Head of caudate nucleus (tissue), 42 donors: ENCODE measurements around the gene CRELD2.
A peak's percentile ranks its signal among the peaks of the same experiment; 100 is the strongest.

ENCODE experiments used
- DNase-seq, 42 donors: peaks; one replicate each; pipeline versions ENCODE4 v3.0.0 to v3.0.0-alpha.2; 2020 to 2021; ENCODE audit warnings: mixed read lengths in 7 of 42
- intact Hi-C: fragments of 100-400 bp; cut with DNase I; formaldehyde crosslinking; loops from one replicate; pipeline ENCODE4 v1.15.0; 2022

Gene CRELD2

GRCh38 chr22:49950396-49950994 is 32.1 kb downstream of the CRELD2 start:
- no peak for DNase-seq
- intact Hi-C loops, result no loop called here

- intact Hi-C loops, result no loop called here
- no peak for DNase-seq
Measured at GRCh38 chr22:49951000-49951677, 32.7 kb downstream of the CRELD2 start.

GRCh38 chr22:49951678-49951985 is 33.2 kb downstream of the CRELD2 start:
- intact Hi-C loops, result no loop called here
- DNase-seq, result no peak

GRCh38 chr22:49951986-49952896 is 33.8 kb downstream of the CRELD2 start:
- intact Hi-C loops, result no loop called here
- DNase-seq, result no peak

GRCh38 chr22:49953027-49953679 is 34.7 kb downstream of the CRELD2 start:
- no peak for DNase-seq
- intact Hi-C loops, result no loop called here

GRCh38 chr22:49953680-49954344 is 35.4 kb downstream of the CRELD2 start:
- no peak for DNase-seq
- intact Hi-C loops, result no loop called here

GRCh38 chr22:49954354-49954753 is 35.9 kb downstream of the CRELD2 start:
- peak in 3 of 42 donors; percentile 29 to 56 (median 56) for DNase-seq
- intact Hi-C loops, result no loop called here

GRCh38 chr22:49954991-49955580 is 36.7 kb downstream of the CRELD2 start:
- no peak for DNase-seq
- intact Hi-C loops, result no loop called here

- DNase-seq, result peak in 1 of 42 donors; percentile 3
- intact Hi-C loops, result no loop called here
Measured at GRCh38 chr22:49955581-49956417, 37.4 kb downstream of the CRELD2 start.

- no peak for DNase-seq
- intact Hi-C loops, result no loop called here
Measured at GRCh38 chr22:49956418-49956770, 38.0 kb downstream of the CRELD2 start.

- peak in 2 of 42 donors; percentile 1 to 20 for DNase-seq
- intact Hi-C loops, result no loop called here
Measured at GRCh38 chr22:49956914-49957825, 38.7 kb downstream of the CRELD2 start.

- intact Hi-C loops, result no loop called here
- DNase-seq, result peak in 2 of 42 donors; percentile 3 to 23
Measured at GRCh38 chr22:49957826-49958365, 39.5 kb downstream of the CRELD2 start.

GRCh38 chr22:49958366-49958921 is 40.0 kb downstream of the CRELD2 start:
- intact Hi-C loops, result no loop called here
- peak in 2 of 42 donors; percentile 3 to 25 for DNase-seq

GRCh38 chr22:49958931-49959781 is 40.7 kb downstream of the CRELD2 start:
- intact Hi-C loops, result no loop called here
- DNase-seq, result peak in 2 of 42 donors; percentile 23 to 28

- peak in 6 of 42 donors; percentile 11 to 43 (median 39) for DNase-seq
- intact Hi-C loops, result loop anchor here (10.0 kb wide), 1 partner anchor 235 kb away; no protein-coding TSS in a partner anchor
Measured at GRCh38 chr22:49959782-49960158, 41.3 kb downstream of the CRELD2 start.
